ENCODE data around the gene XPC.

XPC gene

GRCh38 chr3:14206548-14207177, 28.3 kb upstream of the XPC start:
- no peak for DNase-seq (ENCODE audit: low spot score)

DNA sequence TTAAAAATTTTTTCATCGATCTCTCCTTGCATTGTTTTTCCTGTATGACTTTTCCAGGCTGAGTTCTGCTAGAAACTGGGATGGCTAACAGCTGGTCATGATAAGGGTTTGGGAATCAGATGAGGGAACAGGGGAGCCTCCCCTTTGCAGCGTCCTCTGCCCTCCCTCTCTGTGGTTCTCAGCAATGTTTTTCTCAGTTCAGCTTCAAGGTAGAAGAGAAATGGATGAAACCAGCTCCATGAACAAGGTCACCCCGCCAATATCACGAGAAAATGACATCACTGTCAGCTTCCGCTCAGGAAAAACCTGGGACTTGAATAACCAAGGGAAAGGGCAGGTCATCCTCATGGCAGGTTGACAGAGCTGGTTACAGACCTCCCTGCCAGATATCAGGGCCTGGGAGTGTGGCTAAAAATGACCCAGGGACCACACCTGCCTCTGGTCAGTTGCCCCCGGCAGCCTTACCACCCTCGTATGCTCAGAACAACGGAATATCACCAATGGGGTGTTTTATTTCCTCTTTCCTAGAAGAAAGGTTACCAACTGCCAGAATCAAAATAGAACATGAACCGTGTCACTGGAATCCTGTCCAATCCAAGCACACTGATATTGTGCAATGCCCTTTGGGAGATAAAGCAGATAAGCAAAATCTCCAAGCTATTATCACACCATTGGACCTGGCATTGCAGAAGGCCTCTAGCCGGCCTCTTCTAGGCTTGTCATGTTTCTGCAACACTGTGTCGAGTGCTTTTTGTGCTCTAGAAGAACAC, 26.3 kb upstream of the XPC start:
- no peak for DNase-seq (ENCODE audit: low spot score)

DNA sequence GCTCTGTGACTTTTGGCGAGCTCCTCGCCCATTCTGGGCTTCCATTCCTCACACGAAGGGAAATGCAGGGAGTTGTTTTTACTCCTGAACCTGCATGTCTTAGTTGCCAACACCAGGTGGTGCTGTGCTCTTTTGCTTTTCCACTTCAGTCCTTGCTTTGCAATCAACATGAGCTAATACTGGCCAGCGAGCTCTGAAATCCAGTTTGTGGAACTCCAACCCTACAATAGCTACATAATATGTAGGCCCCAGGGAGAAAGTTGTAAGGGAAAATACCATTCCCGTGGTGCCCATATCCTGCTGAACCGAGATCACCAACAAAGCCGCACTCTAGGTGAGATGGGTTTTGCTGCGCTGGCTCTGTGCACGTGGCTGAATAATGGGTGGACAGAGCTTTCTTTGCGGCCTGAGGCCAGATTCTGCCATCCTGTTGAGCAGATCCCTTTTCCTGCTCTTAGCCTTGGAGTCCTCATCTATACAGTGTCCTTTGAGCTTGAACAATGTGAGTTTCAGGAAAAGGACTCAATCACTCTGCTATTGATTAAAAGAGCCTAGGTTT, 25.2 kb upstream of the XPC start:
- DNase-seq (ENCODE audit: low spot score): peak; percentile 80

DNA sequence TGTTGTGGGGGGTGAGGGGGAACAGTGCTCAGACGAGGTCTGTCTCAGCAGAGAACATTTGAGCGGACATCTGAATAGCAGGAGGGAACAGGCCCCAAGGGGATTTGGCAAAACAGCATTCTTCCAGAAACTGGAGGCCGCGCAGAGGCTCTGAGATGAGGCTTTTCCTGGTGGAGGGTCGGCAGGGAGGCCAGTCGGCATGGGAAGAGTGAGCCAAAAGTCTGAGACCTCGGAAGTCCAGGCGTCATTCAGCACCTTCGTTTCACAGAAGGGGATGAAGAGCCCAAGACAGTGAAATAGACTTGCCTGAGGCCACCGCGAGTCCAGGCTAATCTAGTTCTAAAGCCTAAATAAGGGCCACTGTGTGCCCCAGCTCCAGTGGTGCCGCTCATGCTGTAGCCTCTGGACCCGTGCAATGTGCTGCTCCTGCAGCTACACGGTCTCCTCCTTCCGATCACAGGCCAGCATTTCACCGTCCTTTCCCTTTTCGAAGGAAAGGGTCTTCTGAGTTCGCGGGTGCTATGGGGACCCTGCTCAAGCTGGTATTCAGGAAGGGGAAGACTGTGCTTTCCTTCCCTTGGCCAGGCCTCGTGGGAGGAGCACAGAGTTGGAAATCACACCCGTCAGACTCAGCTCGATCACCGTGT, 24.6 kb upstream of the XPC start:
- DNase-seq (ENCODE audit: low spot score): no peak

DNA sequence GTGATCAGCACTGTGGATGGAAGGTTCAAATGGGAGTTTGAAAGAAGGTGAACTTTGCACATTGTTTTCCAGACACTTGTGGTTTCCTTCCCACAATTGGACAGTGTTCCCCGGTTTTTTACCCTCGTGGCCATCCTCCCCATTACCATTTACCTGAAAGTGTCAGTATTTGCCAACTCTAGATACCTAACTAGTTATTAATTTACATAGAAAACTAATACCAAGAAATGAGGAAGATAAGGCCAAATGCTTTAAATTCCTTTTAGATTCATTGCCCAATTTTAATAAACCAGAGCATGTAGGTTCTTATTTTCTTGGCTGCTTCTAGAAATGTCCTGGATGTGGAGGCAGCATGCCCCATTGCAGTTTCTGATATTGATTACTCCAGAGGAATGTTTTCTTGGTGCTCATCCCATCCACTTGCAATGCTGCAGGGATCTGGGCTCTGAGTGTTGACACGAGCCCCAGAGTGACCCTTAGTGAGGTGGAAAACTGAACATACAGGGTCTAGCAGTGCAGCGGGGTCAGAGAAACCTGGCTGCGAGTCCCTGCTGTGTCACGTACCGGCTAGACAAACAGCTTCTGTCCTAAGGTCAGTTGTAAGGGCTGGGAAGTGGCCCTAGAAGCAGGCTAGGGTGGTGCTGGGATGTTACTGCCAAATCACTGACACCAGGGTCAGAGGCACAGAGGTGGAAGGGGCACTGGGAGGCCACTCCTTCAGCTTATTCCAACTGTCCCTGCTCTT, 23.7 kb upstream of the XPC start:
- no peak for DNase-seq (ENCODE audit: low spot score)

GRCh38 chr3:14200841-14201240, 22.4 kb upstream of the XPC start:
- DNase-seq (ENCODE audit: low spot score): no peak

GRCh38 chr3:14200276-14200675, 21.9 kb upstream of the XPC start:
- no peak for DNase-seq (ENCODE audit: low spot score)

- no peak for DNase-seq (ENCODE audit: low spot score)
These were observed 21.2 kb upstream of the XPC start for GRCh38 chr3:14199641-14200040.

DNA sequence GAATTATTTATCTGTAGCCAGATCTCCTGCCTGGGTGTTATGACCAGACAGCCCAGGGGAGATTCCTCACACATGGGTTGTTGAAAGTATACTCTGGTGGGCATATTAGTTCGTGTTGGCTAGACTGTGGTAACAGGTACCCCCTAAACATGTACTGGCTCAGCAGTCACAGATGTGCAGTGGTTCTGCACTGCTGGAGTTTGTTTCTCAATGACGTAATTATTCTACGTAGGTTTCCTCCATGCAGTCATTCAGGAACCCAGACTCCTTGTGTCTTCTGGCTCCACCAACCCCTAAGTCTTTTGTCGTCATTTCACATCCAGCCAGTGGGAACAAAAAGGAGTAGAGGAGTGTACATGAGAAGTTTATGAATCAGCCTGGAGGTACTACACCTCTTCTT, 16.5 kb upstream of the XPC start:
- DNase-seq (ENCODE audit: low spot score): no peak

DNA sequence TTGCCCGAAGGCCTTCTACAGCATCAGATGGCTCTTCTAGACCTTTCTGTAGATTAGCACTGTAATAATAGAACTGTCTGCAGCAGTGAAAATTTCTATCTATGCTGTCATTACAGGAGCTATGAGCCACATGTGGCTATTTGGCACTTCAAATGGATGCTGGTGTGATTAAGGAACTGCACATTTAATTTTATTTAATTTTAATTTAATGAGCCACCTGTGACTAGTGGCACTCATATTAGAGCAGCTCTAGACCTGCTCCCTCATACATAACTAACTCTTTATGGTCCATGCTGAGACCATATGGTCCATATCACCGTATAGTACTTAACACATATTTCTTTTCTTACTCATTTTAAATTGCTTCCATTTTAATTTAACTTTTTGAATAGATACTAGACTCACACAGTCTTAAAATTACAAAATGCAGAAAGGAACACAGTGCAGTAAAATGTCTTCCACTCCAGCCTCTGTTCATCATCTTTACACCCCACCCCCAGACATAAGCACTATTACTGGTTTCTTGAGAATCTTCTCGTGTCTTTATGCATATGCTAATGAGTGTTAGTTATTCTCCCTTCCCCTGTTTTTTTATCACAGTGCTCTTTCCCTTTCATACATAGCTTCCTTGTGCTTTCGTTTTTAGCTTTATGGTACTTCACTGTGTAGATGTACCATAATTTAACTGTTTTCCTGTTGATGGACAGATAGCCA, 9.8 kb upstream of the XPC start:
- no peak for DNase-seq (ENCODE audit: low spot score)

- DNase-seq (ENCODE audit: low spot score): no peak
These were observed 8.6 kb upstream of the XPC start for GRCh38 chr3:14186854-14187458.

GRCh38 chr3:14183015-14183577, 4.7 kb upstream of the XPC start:
- no peak for DNase-seq (ENCODE audit: low spot score)

DNA sequence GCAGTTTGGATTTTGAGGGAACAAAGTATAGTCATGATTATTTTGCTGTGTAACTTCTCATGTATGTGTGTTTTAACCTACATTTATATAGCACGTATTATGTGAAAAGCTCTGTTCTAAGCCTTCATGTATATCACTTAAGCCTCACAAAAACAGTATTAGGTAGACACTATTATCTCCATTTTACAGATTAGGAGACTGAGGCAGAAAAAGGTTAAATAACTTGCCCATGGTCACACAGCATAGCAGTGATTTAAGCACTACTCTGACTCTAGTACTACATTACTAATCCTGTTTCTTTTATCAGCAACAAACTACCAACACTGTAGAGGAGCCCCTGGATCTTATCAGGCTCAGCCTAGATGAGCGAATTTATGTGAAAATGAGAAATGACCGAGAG, 2.9 kb upstream of the XPC start:
- DNase-seq (ENCODE audit: low spot score): no peak

DNA sequence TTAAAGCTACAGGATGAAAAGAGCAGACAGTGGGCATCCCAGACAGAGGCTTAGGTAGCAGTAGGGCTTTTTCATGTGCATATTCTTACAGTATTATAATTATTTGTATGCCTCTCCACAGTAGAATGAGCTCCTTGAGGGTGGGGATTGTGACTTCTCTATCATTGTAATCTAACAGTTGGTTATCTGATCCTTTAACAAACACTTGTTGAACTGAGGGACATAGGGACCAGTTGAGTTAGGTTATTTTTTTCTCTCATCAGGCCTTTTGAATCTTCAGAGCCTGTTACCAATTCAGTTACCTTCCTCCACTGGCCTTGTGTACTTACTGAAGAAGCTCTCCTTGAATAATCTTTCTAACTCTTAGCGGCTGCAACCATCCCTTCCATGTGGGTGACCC, 1.4 kb upstream of the XPC start:
- no peak for DNase-seq (ENCODE audit: low spot score)

- no peak for DNase-seq (ENCODE audit: low spot score)
These were observed 689 bp upstream of the XPC start for GRCh38 chr3:14179114-14179465.

GRCh38 chr3:14177580-14178246, 688 bp downstream of the XPC start:
- DNase-seq (ENCODE audit: low spot score): no peak

- DNase-seq (ENCODE audit: low spot score): no peak
These were observed 2.9 kb downstream of the XPC start for GRCh38 chr3:14175383-14176037.

GRCh38 chr3:14174483-14174882, 3.9 kb downstream of the XPC start:
- DNase-seq (ENCODE audit: low spot score): no peak

DNA sequence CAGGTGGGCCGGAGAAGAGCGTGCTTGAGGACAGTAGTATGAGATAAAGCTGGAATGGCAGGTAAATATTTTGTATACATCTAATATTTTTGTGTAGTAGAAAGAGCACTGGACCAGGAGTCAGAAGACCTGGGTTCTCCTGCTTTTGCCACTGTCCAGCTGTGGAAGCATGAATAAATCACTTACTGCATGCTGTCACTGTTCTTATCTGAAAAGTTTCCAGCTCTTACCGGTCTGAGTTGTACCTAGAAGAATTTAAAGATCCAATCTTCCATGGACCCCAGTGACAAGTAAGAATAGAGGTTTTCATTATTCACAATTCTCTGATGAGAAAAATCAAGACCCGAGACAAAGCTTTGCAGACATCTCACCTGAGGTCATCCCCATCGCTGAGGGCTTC, 5.9 kb downstream of the XPC start:
- no peak for DNase-seq (ENCODE audit: low spot score)

All from D341Med (cell line).